Uterus (tissue), 2 donors: ENCODE data around the gene CD8A.

Experiments
- POLR2A ChIP-seq, 2 donors: fragments of 450-650 bp; IDR thresholded peaks; one replicate each; pipeline ENCODE4 v1.6.1; 2016; ENCODE audit warnings: antibody characterized with exemption in 2 of 2, mild to moderate bottlenecking in 1 of 2, moderate library complexity in 1 of 2
- TF ChIP-seq, protein P1 (sequence below), 4 experiments: fragments of 200-600 bp in 2 of 4; fragments of 450-650 bp in 2 of 4; sonication (generic) in 2 of 4; IDR thresholded peaks; one replicate each; pipeline ENCODE4 v1.5.1; 2016 to 2019; ENCODE audit warnings: antibody characterized with exemption in 4 of 4, mild to moderate bottlenecking in 2 of 4, moderate library complexity in 1 of 4

DNA sequence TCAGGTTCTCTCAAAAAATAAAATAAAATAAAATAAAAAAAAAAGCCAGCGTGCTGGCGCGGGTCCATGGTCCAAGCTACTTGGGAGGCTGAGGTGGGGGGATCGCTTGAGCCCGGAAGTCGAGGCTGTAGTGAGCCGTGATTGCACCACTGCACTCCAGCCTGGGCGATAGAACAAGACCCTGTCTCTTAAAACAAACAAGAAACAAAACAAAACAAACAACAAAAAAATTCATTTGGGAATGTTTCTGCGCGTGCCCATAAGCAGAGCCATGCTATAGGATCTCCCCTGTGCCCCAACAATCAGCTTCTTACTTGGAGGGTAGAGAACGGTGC is 16.4 kb upstream of the CD8A start:
- TF ChIP-seq, protein P1, sequence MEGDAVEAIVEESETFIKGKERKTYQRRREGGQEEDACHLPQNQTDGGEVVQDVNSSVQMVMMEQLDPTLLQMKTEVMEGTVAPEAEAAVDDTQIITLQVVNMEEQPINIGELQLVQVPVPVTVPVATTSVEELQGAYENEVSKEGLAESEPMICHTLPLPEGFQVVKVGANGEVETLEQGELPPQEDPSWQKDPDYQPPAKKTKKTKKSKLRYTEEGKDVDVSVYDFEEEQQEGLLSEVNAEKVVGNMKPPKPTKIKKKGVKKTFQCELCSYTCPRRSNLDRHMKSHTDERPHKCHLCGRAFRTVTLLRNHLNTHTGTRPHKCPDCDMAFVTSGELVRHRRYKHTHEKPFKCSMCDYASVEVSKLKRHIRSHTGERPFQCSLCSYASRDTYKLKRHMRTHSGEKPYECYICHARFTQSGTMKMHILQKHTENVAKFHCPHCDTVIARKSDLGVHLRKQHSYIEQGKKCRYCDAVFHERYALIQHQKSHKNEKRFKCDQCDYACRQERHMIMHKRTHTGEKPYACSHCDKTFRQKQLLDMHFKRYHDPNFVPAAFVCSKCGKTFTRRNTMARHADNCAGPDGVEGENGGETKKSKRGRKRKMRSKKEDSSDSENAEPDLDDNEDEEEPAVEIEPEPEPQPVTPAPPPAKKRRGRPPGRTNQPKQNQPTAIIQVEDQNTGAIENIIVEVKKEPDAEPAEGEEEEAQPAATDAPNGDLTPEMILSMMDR (IDR thresholded peaks at IDR 0.05) = no peak
- TF ChIP-seq POLR2A (IDR thresholded peaks at IDR 0.05) = no peak
